HEK293 (cell line): ENCODE results near the gene CSF3R.

ENCODE experiments used
- CTCF ChIP-seq: fragments of 450-650 bp; formaldehyde crosslinking; IDR thresholded peaks from 2 replicates; pipeline ENCODE4 v1.5.1; 2016; ENCODE audit warnings: missing biosample characterization, missing genetic modification characterization
- INSM2 ChIP-seq: fragments of 450-650 bp; formaldehyde crosslinking; IDR thresholded peaks from 2 replicates; pipeline ENCODE4 v1.5.1; 2016; ENCODE audit warnings: missing biosample characterization, missing genetic modification characterization
- KLF10 ChIP-seq: fragments of 450-650 bp; IDR thresholded peaks from 2 replicates; pipeline ENCODE4 v1.5.1; 2018; ENCODE audit warnings: missing biosample characterization, mild to moderate bottlenecking, missing genetic modification characterization
- SALL2 ChIP-seq: fragments of 450-650 bp; formaldehyde crosslinking; IDR thresholded peaks from 2 replicates; pipeline ENCODE4 v1.5.0; 2017; ENCODE audit warnings: missing biosample characterization, mild to moderate bottlenecking, missing genetic modification characterization, borderline replicate concordance
- TCF7L2 ChIP-seq: IDR thresholded peaks from 2 replicates; pipeline ENCODE4 v1.6.1; 2011; ENCODE audit warnings: low read depth, mild to moderate bottlenecking, inconsistent platforms, low read length, moderate library complexity, borderline replicate concordance
- TRIM28 ChIP-seq: IDR thresholded peaks from 2 replicates; pipeline ENCODE4 v1.6.1; 2011; ENCODE audit warnings: low read length, control low read depth, borderline replicate concordance
- TSHZ1 ChIP-seq: fragments of 450-650 bp; formaldehyde crosslinking; IDR thresholded peaks from 2 replicates; pipeline ENCODE4 v1.5.1; 2016; ENCODE audit warnings: missing biosample characterization, missing genetic modification characterization, borderline replicate concordance
- ZBTB7A ChIP-seq: fragments of 450-650 bp; formaldehyde crosslinking; IDR thresholded peaks from 2 replicates; pipeline ENCODE4 v1.5.1; 2016; ENCODE audit warnings: low read depth, missing biosample characterization, missing genetic modification characterization
- ZFHX2 ChIP-seq: fragments of 450-650 bp; formaldehyde crosslinking; conservative IDR thresholded peaks from 2 replicates; pipeline ENCODE4 v1.5.1; 2016; ENCODE audit warnings: missing biosample characterization, missing genetic modification characterization
- ZFP3 ChIP-seq: fragments of 450-650 bp; formaldehyde crosslinking; IDR thresholded peaks from 2 replicates; pipeline ENCODE4 v1.5.1; 2016; ENCODE audit warnings: low read depth, missing biosample characterization, missing genetic modification characterization
- ZFP69B ChIP-seq: fragments of 450-650 bp; formaldehyde crosslinking; IDR thresholded peaks from 2 replicates; pipeline ENCODE4 v1.5.1; 2016; ENCODE audit warnings: missing biosample characterization, missing genetic modification characterization
- ZNF132 ChIP-seq: fragments of 450-650 bp; formaldehyde crosslinking; IDR thresholded peaks from 2 replicates; pipeline ENCODE4 v1.5.1; 2017; ENCODE audit warnings: missing biosample characterization, missing genetic modification characterization, borderline replicate concordance
- ZNF133 ChIP-seq: fragments of 450-650 bp; formaldehyde crosslinking; IDR thresholded peaks from 2 replicates; pipeline ENCODE4 v1.5.1; 2016; ENCODE audit warnings: missing biosample characterization, missing genetic modification characterization
- ZNF174 ChIP-seq: fragments of 450-650 bp; formaldehyde crosslinking; IDR thresholded peaks from 2 replicates; pipeline ENCODE4 v1.5.0; 2017; ENCODE audit warnings: missing biosample characterization, mild to moderate bottlenecking, missing genetic modification characterization
- ZNF350 ChIP-seq: fragments of 450-650 bp; formaldehyde crosslinking; IDR thresholded peaks from 2 replicates; pipeline ENCODE4 v1.5.0; 2017; ENCODE audit warnings: missing biosample characterization, mild to moderate bottlenecking, missing genetic modification characterization
- ZNF354C ChIP-seq: fragments of 450-650 bp; formaldehyde crosslinking; IDR thresholded peaks from 2 replicates; pipeline ENCODE4 v1.5.1; 2016; ENCODE audit warnings: missing biosample characterization, missing genetic modification characterization, low read depth, borderline replicate concordance
- ZNF391 ChIP-seq: fragments of 450-650 bp; formaldehyde crosslinking; IDR thresholded peaks from 2 replicates; pipeline ENCODE4 v1.5.1; 2016; ENCODE audit warnings: low read depth, missing biosample characterization, missing genetic modification characterization, borderline replicate concordance
- ZNF416 ChIP-seq: fragments of 450-650 bp; formaldehyde crosslinking; IDR thresholded peaks from 2 replicates; pipeline ENCODE4 v1.5.1; 2016; ENCODE audit warnings: missing biosample characterization, missing genetic modification characterization
- ZNF426 ChIP-seq: fragments of 450-650 bp; formaldehyde crosslinking; IDR thresholded peaks from 2 replicates; pipeline ENCODE4 v1.5.1; 2017; ENCODE audit warnings: missing biosample characterization, missing genetic modification characterization, mild to moderate bottlenecking, inconsistent platforms, moderate library complexity
- ZNF501 ChIP-seq: fragments of 450-650 bp; formaldehyde crosslinking; IDR thresholded peaks from 2 replicates; pipeline ENCODE4 v1.5.1; 2016; ENCODE audit warnings: missing biosample characterization, missing genetic modification characterization
- ZNF510 ChIP-seq: fragments of 450-650 bp; formaldehyde crosslinking; IDR thresholded peaks from 2 replicates; pipeline ENCODE4 v1.5.1; 2018; ENCODE audit warnings: mild to moderate bottlenecking, missing genetic modification characterization, missing biosample characterization; ENCODE audit not compliant: insufficient replicate concordance
- ZNF558 ChIP-seq: fragments of 450-650 bp; formaldehyde crosslinking; IDR thresholded peaks from 2 replicates; pipeline ENCODE4 v1.5.1; 2016; ENCODE audit warnings: missing biosample characterization, missing genetic modification characterization
- ZNF560 ChIP-seq: fragments of 450-650 bp; formaldehyde crosslinking; IDR thresholded peaks from 2 replicates; pipeline ENCODE4 v1.5.1; 2017; ENCODE audit warnings: missing biosample characterization, missing genetic modification characterization, borderline replicate concordance
- ZNF639 ChIP-seq: fragments of 450-650 bp; formaldehyde crosslinking; IDR thresholded peaks from 2 replicates; pipeline ENCODE4 v1.5.1; 2016; ENCODE audit warnings: missing biosample characterization, missing genetic modification characterization
- ZNF76 ChIP-seq: fragments of 450-650 bp; formaldehyde crosslinking; IDR thresholded peaks from 2 replicates; pipeline ENCODE4; 2016; ENCODE audit warnings: low read depth, missing biosample characterization, missing genetic modification characterization, borderline replicate concordance
- TF ChIP-seq, protein P1 (sequence below): fragments of 450-650 bp; formaldehyde crosslinking; IDR thresholded peaks from 2 replicates; pipeline ENCODE4 v1.5.1; 2017; ENCODE audit warnings: missing biosample characterization, missing genetic modification characterization
- TF ChIP-seq, protein P2 (sequence below): fragments of 450-650 bp; formaldehyde crosslinking; IDR thresholded peaks from 2 replicates; pipeline ENCODE4 v1.5.1; 2016; ENCODE audit warnings: missing biosample characterization, missing genetic modification characterization, borderline replicate concordance

The CSF3R gene

DNA sequence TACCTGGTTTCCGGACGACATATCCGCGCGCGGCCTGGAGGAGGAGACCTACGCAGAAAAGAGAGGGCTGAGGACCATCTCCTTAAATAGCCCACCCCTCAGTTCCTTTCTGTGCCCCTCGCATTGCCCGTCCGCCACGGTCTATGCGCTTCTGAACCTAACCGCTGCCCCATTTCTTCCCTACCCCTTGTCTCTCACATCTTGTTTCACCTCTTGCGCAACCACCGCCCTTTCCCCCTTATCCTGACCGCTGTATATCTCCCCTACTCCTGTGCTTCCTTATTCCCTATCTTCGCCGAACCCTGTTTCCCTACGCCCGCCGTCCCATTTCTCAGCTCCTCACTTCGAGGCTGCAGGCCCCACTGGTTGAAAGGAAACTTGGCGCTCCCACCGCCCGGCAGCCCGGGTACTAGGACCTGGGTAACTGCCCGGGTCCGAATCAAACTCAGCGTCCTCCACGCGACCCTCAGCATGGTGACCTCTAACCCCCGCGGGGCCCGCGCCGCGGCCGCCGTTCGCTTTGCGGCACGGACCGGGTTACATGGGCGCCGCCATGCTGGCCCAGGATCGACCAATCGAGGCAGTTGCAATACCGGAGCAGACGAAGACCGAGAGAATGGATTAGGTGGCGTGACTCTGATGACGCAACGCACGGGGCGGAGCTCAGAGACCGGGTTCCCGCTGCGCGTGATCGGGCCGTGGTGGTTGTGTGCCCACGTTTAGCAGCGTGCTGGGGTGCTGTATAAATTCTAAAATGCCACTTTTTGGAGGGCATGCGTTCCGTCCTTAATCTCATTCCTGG, 18.7 kb downstream of the CSF3R start, which contains the start of gene MRPS15 (continued):
- TF ChIP-seq ZNF639 (tag by site-specific recombination) (peak; percentile 99), TSHZ1 (tag by site-specific recombination) (peak; percentile 68), TRIM28 (peak; percentile 45; the same call in 1 of the 2 replicates), ZNF391 (tag by site-specific recombination) (peak; percentile 69; the same call in 1 of the 2 replicates), ZNF132 (tag by site-specific recombination) (no peak), ZNF354C (no peak), ZNF426 (tag by site-specific recombination) (no peak), SALL2 (tag by site-specific recombination) (no peak), ZNF174 (no peak), ZNF133 (tag by site-specific recombination) (no peak), ZBTB7A (tag by site-specific recombination) (no peak; the same call in 1 of the 2 replicates), ZNF76 (tag by site-specific recombination) (peak; percentile 90), INSM2 (tag by site-specific recombination) (peak; percentile 84), CTCF (tag by site-specific recombination) (peak; percentile 55; the same call in 1 of the 2 replicates), ZNF510 (tag by site-specific recombination) (no peak), ZNF560 (tag by site-specific recombination) (no peak), ZNF416 (tag by site-specific recombination) (no peak), ZFP3 (tag by site-specific recombination) (no peak), ZFHX2 (tag by site-specific recombination) (peak; percentile 21), ZNF350 (no peak), ZFP69B (tag by site-specific recombination) (peak; percentile 83), ZNF558 (tag by site-specific recombination) (0 out of 2 replicates have a peak, but pooled peaks have one; percentile 25), KLF10 (peak; percentile 52), ZNF501 (tag by site-specific recombination) (peak; percentile 94), TCF7L2 (no peak)
- TF ChIP-seq, protein P1, sequence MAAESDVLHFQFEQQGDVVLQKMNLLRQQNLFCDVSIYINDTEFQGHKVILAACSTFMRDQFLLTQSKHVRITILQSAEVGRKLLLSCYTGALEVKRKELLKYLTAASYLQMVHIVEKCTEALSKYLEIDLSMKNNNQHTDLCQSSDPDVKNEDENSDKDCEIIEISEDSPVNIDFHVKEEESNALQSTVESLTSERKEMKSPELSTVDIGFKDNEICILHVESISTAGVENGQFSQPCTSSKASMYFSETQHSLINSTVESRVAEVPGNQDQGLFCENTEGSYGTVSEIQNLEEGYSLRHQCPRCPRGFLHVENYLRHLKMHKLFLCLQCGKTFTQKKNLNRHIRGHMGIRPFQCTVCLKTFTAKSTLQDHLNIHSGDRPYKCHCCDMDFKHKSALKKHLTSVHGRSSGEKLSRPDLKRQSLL (tag by site-specific recombination): peak; percentile 63; the same call in 1 of the 2 replicates
- TF ChIP-seq, protein P2, sequence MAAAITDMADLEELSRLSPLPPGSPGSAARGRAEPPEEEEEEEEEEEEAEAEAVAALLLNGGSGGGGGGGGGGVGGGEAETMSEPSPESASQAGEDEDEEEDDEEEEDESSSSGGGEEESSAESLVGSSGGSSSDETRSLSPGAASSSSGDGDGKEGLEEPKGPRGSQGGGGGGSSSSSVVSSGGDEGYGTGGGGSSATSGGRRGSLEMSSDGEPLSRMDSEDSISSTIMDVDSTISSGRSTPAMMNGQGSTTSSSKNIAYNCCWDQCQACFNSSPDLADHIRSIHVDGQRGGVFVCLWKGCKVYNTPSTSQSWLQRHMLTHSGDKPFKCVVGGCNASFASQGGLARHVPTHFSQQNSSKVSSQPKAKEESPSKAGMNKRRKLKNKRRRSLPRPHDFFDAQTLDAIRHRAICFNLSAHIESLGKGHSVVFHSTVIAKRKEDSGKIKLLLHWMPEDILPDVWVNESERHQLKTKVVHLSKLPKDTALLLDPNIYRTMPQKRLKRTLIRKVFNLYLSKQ (tag by site-specific recombination): no peak
